Transverse colon (tissue), 4 donors: ENCODE results near the gene COLQ.

ENCODE experiments used
- CTCF ChIP-seq, 5 experiments: fragments of 200-600 bp in 3 of 5; fragments of 450-650 bp in 2 of 5; sonication (generic) in 3 of 5; IDR thresholded peaks; 1 replicate in 2 of 5; 2 replicates in 3 of 5; pipeline ENCODE4 v1.5.1; 2016 to 2017; ENCODE audit warnings: antibody characterized with exemption in 5 of 5, inconsistent platforms in 3 of 5, mild to moderate bottlenecking in 2 of 5, moderate library complexity in 1 of 5
- POLR2AphosphoS5 ChIP-seq, 3 donors: sonication (generic); formaldehyde crosslinking; IDR thresholded peaks; one replicate each; pipeline ENCODE4 v1.6.1; 2016; ENCODE audit warnings: antibody characterized with exemption in 3 of 3

GRCh38 chr3:15434756-15435155 is 86.8 kb downstream of the COLQ start:
- TF ChIP-seq CTCF (IDR thresholded peaks at IDR 0.05) (no peak), POLR2AphosphoS5 (IDR thresholded peaks at IDR 0.05) (no peak)
